Gastroesophageal sphincter (tissue), 2 donors: ENCODE data around the gene NRAP.

Experiments
- EP300 ChIP-seq: sonication (generic); formaldehyde crosslinking; IDR thresholded peaks from one replicate; pipeline ENCODE4 v1.6.1; 2017; ENCODE audit warnings: antibody characterized with exemption, mild to moderate bottlenecking
- POLR2A ChIP-seq, 2 donors: fragments of 450-650 bp; IDR thresholded peaks; one replicate each; pipeline ENCODE4 v1.6.1; 2017; ENCODE audit warnings: antibody characterized with exemption in 2 of 2, mild to moderate bottlenecking in 2 of 2, moderate library complexity in 1 of 2

- TF ChIP-seq POLR2A (IDR thresholded peaks at IDR 0.05) (no peak), EP300 (no peak)
These were observed 45.5 kb upstream of the NRAP start for GRCh38 chr10:113709221-113709838.
